Middle frontal gyrus (tissue), 1 donor: ENCODE data around the gene CERS4.
"Not testable (repeated sequence)": the region's sequence is repeated elsewhere in the genome, so short reads cannot be mapped to it uniquely, and the experiment has no call there.

Experiments
- DNase-seq: peaks from one replicate; pipeline ENCODE4 v3.0.0-alpha.2; 2015; ENCODE audit warnings: low spot score; ENCODE audit errors: extremely low spot score

CERS4 gene

DNA sequence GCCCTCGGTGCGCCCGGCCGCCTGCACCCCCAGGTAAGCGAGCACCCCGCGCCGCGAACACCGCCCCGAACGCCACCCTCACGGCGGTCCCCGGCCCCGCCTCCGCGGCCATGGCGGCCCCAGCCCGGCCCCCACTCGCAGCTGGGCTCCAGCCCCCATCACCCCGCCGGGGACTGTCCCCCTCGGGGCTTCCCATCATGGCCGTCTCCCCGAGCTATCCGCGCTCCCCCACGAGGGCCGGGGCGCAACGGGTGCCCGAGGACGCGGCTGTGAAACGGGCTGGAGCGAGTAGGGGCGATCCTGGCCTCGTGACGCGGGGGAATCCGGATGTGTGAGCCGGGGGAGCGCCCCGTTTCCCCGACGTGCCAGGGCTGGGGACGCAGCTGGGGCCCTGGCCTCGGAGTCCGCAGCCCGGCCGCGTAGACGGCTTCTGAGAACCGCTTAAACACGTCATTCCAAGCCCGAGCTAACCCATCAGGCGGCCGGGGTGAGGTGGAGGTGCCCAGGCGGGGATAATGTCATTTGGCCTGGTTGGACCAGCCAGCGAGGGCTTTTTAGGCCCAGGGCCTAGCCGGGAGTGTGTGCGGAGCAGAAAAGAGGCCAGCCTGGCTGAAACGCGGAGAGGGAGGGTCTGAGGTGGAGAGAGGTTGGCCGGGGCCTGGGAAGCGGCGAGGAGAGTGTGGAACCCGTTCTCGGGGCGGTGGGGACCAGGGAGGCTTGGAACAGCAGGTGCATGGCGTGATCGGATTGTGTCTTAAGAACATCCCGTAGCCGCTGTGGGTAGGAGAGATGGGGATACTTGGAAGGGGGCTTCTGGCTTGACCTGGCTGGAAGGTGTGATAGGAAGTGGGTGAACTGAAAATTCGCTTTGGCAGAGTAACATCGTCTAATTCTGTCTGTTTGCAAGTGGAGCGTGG is 550 bp downstream of the CERS4 start:
- DNase-seq: no peak

DNA sequence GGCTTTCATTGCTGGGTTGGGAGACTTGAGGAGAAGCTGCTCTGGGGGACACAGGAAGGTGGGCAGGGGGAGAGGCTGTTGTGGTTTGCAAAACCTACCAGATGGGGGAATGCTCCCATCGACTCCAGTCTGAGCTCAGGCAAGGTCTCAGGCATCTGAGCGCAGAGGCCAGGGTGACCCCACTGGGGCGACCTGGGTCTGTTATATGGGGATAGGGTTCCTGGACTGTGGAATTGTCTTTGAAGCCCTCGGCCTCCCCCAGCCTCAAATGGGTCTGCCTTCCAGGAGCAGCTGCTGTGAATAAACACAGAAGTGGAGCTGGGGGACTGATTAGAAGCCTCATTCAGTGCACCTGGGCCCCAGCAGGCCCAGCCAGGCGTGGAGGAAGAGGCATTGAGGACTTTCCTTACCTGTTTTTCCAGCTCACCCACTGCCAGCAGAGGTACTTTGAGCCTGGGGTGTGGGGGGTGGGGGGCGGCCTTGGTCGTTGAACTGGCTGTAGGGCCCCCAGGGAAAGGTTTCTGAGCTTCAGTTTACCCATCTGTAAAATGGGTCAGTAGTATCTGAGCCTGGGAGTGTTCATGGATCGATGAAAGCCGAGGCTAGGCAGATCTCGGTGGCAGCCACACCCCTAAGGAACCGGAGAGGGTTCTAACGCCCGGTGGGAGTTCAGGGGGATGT is 1.4 kb downstream of the CERS4 start:
- no peak for DNase-seq

DNA sequence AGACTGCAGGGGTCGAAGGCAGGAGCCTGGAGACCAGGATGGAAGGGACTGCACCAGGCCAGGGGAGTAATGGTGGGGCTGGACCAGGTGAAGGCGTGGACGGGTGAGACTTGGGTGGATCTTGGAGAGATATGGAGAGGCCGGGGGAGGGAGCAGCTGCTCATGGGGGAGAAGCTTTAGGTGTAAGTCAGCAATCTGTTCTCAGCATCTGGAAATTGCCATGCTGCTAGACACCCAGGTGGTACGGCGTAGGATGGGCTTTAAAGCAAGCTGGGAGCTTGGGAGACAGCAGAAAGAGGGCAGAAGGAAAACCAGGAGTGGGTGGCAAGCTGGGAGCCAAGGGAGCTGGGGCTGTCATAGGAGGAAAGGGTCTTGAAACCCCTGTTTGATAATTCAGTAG is 3.0 kb downstream of the CERS4 start:
- DNase-seq: no peak

DNA sequence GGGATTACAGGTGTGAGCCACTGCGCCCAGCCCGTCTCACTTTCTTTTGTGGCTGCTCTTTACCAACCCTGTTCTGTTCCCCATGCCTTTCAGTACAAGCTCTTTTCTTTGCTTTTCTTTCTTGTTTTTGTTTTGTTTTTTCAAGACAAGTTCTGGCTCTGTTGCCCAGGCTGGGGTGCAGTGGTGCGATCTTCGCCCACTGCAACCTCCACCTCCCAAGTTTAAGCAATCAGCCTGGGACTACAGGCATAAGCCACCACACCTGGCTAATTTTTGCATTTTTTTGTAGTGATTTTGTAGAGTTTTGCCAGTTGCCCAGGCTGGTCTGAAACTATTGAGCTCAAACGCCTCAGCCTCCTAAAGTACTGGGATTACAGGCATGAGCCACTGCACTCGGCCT is 3.7 kb downstream of the CERS4 start:
- no peak for DNase-seq

DNA sequence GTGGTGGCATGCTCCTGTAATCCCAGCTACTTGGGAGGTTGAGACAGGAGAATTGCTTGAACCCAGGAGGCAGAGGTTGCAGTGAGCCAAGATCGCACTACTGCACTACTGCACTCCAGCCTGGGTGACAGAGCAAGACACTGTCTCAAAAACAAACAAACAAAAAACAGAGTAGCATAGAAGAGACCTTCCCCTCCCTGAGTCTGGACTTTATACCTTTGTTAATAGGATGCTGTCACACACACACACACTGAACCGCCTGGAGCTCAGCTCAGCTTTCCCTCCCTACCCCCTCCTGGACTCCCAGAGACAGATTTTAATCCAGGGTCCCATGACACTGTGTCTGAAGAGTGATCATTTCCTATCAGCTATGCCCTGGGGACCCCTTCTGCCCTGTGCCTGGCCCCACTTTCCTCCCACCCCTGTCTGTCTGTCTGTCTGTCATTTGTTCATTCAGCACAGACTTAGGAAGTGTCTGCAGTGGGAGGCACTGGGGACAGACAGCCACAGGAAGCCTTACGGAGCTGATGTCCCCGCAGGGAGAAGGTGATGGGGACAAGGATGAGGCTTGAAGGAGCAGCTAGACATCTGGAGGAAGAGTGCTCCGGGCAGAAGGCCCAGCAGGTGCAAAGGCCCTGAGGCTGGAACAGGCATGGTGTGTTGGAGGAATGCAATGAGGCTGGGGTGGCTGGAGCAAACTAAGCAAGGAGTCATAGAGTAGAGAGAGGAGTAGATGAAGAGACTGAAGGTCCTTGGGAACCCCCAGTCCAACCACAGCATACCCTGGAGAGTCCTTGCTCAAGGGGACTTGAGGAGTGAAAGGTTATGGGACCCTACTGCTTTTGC is 4.9 kb downstream of the CERS4 start:
- no peak for DNase-seq

DNA sequence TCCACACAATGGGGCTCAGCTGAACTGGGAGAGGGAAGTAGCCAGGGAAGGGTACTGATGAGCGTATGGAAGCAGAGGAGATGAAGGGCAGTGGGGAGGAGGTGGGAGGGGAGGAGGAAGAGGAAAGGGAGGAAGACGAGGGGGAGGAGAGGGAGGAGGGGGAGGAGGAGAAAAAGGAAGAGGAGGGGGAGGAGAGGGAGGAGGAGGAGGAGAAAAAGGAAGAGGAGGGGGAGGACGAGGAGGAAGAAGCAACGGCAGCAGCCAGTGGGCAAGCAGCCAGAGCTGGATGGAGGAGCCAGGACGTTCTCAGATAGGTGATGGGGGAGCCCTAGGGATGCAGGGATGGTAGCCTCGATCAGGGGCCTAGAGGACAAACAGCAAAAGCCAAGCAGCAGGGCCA is 5.6 kb downstream of the CERS4 start:
- no peak for DNase-seq

DNA sequence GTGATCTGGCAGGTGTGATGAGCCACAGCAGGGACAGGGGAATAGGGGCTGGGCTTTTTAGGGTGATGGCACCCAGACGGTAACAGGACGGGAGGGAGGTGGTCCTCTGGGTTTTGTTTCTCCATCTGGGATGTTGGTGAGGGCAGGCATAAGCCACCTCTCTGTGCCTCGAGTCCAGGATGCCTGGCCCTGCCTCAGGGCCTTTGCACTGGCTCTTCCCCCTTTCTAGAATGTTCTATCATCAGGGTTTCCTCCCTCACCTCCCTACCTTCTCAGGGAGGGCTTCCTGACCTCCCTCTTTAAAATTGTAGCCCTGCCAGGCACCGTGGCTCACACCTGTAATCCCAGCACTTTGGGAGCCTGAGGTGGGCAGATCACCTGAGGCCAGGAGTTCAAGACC is 6.6 kb downstream of the CERS4 start:
- DNase-seq: no peak

DNA sequence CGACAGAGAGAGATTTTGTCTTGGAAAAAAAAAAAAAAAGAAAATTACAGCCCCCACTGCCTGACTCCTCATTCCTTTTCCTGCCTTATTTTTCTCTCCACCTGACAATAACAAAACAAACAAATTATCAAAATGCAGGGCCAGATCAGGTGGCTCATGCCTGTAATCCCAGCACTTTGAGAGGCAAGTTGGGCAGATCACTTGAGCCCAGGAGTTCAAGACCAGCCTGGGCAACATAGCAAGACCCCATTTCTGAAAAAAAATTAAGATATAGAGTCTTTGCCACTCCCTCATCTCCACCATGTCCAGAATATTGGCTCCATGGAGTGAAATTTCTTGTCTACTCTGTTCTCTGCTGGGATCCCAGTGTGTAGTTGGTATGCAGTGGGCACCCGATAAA is 7.2 kb downstream of the CERS4 start:
- no peak for DNase-seq

DNA sequence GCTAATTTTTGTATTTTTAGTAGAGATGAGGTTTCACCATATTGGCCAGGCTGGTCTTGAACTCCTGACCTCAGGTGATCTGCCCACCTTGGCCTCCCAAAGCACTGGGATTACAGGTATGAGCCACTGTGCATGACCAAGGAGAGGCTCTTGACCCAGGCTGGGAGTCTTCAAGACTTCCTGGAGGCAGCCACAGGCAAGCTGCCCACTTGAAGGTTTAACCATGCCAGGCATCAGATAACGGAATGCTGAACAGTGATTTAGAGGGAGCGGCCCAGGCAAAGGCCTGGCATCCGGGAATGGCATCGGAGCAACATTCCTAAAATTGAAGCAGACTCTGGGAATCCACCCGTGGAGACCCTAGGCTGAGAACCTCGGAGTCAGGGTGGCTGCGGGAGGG is 9.0 kb downstream of the CERS4 start:
- not testable (repeated sequence) for DNase-seq

DNA sequence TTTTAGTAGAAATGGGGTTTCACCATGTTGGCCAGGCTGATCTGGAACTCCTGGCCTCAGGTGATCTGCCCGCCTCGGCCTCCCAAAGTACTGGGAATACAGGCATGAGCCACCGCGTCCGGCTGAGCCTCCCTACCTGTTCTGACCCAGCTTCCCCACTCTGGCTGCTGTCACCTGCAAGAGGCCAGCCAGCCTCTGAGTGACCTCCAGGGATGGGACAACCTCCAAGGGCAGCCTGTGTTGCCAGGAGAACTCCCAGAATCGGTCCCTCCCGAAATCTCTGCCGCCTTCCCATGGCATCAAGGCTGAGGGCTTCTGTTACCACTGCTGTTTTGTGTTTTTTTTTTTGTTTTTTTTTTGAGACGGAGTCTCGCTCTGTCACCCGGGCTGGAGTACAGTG is 11.3 kb downstream of the CERS4 start:
- no peak for DNase-seq

DNA sequence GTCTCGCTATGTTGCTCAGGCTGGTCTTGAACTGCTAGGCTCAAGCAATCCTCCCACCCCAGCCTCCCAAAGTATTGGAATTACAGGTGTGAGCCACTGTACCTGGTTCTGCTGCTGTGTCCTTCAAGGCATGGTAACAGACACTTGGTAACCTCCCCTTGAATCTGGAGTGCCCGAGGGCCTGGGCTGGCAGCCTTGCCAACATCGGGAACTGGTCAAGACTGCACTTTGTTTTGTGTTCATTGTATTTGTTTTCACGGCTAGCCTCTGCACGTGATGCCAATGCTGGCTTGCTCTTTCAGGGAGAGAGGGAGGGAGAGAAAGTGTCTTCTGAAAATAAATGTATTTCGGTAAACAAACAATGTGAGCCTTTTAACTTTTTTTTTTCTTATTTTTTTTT is 12.0 kb downstream of the CERS4 start:
- peak; percentile 48 for DNase-seq

DNA sequence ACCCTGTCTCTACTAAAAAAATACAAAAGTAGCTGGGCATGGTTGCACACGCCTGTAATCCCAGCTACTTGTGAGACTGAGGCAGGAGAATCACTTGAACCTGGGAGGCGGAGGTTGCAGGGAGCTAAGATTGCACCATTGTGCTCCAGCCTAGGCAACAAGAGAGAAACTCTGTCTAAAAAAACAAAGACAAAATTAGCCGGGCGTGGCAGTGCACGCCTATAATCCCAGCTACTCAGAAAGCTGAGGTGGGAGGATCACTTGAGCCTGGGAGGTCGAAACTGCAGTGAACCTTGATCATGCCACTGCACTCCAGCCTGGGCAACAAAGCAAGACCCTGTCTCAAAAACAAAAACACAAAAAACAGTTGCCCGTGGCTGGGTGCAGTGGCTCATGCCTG is 14.3 kb downstream of the CERS4 start:
- DNase-seq: not testable (repeated sequence)

DNA sequence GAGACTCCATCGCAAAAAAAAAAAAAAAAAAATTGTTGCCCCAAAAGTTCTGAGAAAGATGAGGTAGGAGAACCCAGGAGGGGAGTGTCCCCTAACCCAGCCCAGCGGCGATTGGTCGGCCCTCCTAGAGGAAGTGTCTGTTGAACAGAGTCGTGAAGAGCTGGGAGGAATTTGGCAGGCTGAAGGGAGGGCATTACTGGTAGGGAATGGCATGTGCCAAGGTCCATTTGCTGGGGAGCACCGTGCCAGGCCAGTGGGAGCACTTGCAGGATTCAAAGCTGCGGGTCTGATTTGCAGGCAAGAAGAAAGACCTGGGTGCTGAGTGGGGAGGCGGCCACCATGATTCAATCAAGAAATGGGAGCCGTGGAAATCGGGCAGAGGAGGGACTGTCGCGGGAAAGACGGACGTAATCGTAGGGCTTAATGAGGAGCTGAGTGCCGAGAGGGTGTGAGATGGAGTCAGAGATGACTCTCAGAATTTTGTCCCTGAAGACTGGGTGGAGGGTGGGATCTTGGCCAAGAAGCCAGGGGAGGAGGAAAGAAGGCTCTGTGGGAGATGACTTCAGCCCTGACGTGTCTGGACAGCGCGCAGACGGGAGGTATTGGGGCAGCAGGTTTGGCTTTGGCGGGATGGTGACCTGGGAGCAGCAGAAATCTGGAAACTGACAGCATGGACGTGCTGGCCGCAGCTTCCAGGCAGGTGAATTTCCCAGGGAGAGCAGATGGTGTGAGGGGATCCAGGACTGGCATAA is 15.4 kb downstream of the CERS4 start:
- DNase-seq: no peak

DNA sequence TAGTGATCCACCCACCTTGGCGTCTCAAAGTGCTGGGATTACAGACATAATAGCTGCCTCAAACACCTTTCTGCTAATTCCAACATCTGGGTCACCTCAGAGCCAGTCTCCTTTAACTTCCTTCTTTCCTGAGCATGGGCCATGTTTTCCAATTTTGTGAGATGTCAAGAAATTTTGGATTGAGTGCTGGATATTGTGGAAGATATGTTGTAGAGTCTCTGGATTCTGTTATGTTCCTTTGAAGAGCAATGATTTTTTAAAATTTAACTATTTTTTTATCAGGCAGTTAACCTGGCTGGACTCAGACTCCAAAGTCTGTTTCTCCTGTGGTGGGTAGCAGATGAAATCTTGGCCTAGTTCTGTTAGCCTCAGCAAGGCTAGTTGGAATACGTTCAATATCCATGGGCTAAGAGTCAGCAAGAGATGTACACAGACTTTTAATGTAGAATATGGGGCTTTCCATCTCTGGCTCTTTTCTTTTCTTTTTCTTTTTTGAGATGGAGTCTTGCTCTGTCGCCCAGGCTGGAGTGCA is 22.0 kb downstream of the CERS4 start:
- DNase-seq: no peak

DNA sequence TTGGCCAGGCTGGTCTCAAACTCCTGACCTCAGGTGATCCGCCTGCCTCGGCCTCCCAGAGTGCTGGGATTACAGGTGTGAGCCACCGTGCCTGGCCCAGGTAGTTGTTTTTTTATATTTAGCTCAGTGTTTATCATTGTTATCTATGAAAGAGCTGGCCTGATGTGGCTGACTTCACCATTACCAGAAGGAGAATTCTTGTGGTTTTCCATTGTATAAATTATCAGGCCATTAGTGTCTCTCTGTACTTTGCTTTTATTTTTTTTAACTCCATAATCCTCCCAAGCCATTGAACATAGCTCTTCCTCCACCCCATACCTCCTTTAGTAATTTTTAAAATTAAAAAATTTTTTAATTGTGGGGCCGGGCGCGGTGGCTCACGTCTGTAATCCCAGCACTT is 24.2 kb downstream of the CERS4 start:
- DNase-seq: no peak

DNA sequence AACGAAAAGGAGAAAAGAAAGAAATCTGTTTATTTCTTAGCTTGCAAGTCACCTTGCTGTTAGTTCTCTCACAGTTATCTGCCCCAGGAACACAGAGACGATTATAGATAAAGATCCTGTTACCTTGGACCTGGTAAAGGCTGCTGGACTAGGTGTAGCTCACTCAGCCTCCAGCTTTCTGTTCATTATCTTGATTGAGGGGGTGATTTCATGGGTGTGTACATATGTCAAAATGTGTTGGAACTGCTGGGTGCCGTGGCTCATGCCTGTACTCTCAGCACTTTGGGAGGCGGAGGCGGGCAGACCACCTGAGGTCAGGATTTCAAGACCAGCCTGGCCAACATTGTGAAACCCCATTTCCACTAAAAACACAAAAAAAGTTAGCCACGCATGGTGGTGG is 27.9 kb downstream of the CERS4 start:
- DNase-seq: no peak

DNA sequence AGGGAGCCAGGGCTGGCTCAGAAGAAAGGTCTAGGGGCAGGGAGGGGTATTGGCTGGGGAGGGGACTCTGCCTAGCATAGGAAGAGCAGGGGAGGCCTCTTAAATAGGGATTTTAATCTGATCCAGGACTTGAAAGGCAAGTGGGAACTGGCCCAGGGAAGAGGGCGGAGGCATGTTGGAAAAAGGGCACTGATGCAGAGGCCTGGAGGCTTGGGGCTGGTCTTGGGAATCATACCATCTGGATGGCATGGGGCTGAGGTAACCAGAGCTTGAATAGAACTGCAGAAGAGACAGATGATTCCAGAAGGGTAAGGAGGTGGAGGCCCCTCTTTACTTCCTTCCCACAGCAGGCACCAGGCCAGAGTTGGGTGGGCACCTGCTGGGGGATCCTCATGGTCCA is 29.1 kb downstream of the CERS4 start:
- DNase-seq: no peak

DNA sequence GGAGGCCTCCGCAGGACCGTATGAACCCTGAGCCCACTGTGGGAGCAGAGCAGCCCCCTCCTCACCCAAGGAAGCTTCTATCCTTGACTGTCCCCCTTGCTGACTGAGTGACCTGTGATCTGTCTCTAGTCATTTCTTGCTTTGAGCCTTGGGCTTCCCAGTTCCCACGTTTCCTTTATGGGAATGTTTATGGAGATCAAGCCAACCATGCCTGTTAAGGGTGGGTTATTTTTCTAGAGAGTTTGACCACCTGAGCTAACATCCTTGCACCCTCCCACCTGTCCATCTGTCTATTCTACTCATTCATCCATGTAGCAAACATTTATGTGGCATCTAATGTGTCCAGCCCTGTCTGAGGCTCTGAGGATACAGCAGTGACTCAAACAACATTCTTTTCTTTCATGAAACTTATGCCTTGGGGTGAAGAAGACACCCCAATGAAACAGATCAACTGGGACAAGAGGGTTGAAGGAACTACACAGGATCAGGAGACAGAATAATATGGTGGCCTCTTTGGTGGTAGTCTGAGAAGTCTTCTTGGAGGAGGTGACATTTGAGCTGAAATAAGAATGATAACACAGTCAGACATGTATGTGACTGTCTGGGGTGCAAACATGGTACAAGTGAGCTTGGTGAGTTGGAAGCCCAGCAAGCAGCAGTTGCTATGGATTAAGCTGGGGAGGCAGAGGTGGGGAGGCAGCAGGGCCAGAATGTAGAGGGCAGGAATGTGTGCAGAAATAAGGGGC is 30.5 kb downstream of the CERS4 start:
- DNase-seq: no peak

DNA sequence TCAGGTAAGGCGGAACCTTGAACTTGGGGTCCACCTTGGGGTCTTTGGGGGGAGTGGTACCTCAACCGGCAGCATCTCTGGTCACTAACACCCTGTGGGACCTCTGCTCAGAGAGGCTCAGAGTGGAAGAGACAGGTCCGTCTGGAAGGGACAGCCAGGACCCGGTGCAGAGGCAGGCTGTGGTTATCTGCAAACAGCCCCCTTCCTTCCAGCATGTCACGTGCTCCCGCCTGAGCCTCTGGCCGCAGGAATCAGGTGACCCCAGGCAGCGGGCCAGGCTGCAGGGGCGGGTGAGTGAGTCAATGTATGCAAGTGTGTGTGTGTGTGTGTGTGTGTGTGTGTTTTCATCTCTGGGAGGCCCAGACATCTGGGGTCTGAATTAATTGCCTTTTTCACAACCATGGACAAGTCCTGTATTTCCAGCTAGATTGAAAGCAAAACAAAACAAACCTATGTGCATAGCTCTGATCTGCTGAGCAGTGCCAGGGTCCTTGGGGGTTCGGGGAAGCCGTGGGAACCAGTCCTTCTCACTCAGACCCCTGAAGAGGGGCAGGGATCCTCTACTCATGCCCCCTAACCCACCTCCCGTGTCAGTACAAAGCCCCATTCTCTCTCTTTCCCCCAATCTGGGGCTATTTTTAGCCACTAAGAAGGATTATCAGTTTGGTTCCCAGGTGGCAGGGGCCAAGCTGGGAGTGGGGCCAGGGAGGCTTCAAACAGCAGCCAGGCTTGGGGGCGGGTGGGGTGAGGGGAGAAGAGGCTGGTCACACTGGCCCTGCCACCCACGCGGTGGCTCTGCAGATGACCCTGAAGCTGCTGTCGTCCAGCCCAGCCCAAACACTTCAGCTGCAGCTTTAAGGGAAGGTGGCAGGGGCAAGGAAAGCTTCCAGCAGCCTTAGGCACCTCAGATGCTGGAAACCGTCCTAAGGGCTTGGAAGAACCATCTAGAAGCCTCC is 31.4 kb downstream of the CERS4 start:
- peak; percentile 11 for DNase-seq
